SK-N-SH (cell line): ENCODE results near the gene CACNA1G. TPM values are rescaled to one million over a fixed set of nuclear protein-coding genes. Genes with fewer than 3 reads are reported as not detected.

Experiments used
- CTCF ChIA-PET: fragments of 300-600, 350-600 bp; formaldehyde crosslinking; extraction: SDS; loops from one replicate; lab custom pipeline; 2021; lab: Yijun Ruan, JAX
- POLR2A ChIA-PET: fragments of 350-600 bp; sonication (Branson Sonifier 250); formaldehyde crosslinking; extraction: SDS; loops from one replicate; lab custom pipeline; 2020; ENCODE audit warnings: antibody characterized with exemption, inconsistent platforms; lab: Yijun Ruan, JAX
- DNase-seq: peaks from one replicate; pipeline ENCODE4 v3.0.0; 2012
- H2AFZ ChIP-seq: fragments of 200-600 bp; sonication (generic); 2 replicates; pipeline ENCODE4 v1.8.1; 2016; ENCODE audit warnings: antibody characterized with exemption, mild to moderate bottlenecking, low read depth
- H3F3A ChIP-seq: fragments of 200-600 bp; sonication (generic); replicated peaks from 2 replicates; pipeline ENCODE3; 2016; ENCODE audit warnings: antibody characterized with exemption, mild to moderate bottlenecking; ENCODE audit not compliant: insufficient read depth
- H3K27ac ChIP-seq, 2 experiments: fragments of 200-500 bp in 1 of 2; fragments of 200-600 bp in 1 of 2; sonication (Bioruptor generic) in 1 of 2; sonication (generic), shearing (Covaris generic) in 1 of 2; 2 replicates each; pipeline versions ENCODE4 v1.5.1 to v1.6.1; 2014 to 2016; ENCODE audit warnings: low read depth in 2 of 2, inconsistent platforms in 1 of 2, low read length in 1 of 2, mild to moderate bottlenecking in 1 of 2, mixed read lengths in 1 of 2
- H3K27me3 ChIP-seq: fragments of 200-600 bp; sonication (generic), shearing (Covaris generic); 2 replicates; pipeline ENCODE4 v1.6.1; 2016; ENCODE audit warnings: mixed run types; ENCODE audit not compliant: insufficient read depth
- H3K36me3 ChIP-seq, 2 experiments: fragments of 200-500 bp in 1 of 2; fragments of 200-600 bp in 1 of 2; sonication (Bioruptor generic) in 1 of 2; sonication (generic) in 1 of 2; replicated peaks in 1 of 2; 2 replicates each; pipeline versions ENCODE3 to v1.5.1; 2014 to 2016; ENCODE audit warnings: low read length in 1 of 2, mild to moderate bottlenecking in 1 of 2; ENCODE audit not compliant: insufficient read depth in 2 of 2, control insufficient read depth in 1 of 2
- H3K4me1 ChIP-seq, 2 experiments: fragments of 200-500 bp in 1 of 2; fragments of 200-600 bp in 1 of 2; sonication (Bioruptor generic) in 1 of 2; sonication (generic), shearing (Covaris generic) in 1 of 2; 2 replicates each; pipeline versions ENCODE4 v1.5.1 to v1.6.1; 2014 to 2016; ENCODE audit warnings: low read depth in 1 of 2, low read length in 1 of 2, mixed run types in 1 of 2; ENCODE audit not compliant: insufficient read depth in 2 of 2, control insufficient read depth in 1 of 2
- H3K4me2 ChIP-seq: fragments of 200-600 bp; sonication (generic), shearing (Covaris generic); 2 replicates; pipeline ENCODE4 v1.6.1; 2017; ENCODE audit warnings: mixed run types
- H3K4me3 ChIP-seq, 2 experiments: fragments of 200-500 bp in 1 of 2; fragments of 200-600 bp in 1 of 2; sonication (Bioruptor generic) in 1 of 2; sonication (generic), shearing (Covaris generic) in 1 of 2; 2 replicates each; pipeline versions ENCODE4 v1.5.1 to v1.8.1; 2014 to 2016; ENCODE audit warnings: low read depth in 2 of 2, inconsistent platforms in 1 of 2, low read length in 1 of 2, mild to moderate bottlenecking in 1 of 2, mixed read lengths in 1 of 2, moderate library complexity in 1 of 2
- H3K79me2 ChIP-seq: fragments of 200-600 bp; sonication (generic); 2 replicates; pipeline ENCODE4 v1.8.1; 2017; ENCODE audit warnings: mild to moderate bottlenecking; ENCODE audit not compliant: insufficient read depth
- H3K9ac ChIP-seq: fragments of 200-600 bp; sonication (generic); 2 replicates; pipeline ENCODE4 v1.6.1; 2017; ENCODE audit warnings: mixed run types
- H3K9me2 ChIP-seq: fragments of 200-600 bp; sonication (generic); 2 replicates; pipeline ENCODE4 v1.6.1; 2017; ENCODE audit warnings: mixed run types
- H3K9me3 ChIP-seq: fragments of 200-600 bp; sonication (generic); 2 replicates; pipeline ENCODE4 v1.6.1; 2017; ENCODE audit warnings: mixed run types, mild to moderate bottlenecking, moderate library complexity
- H4K20me1 ChIP-seq: fragments of 200-600 bp; sonication (generic); 2 replicates; pipeline ENCODE4 v1.6.1; 2017; ENCODE audit warnings: mild to moderate bottlenecking, mixed run types; ENCODE audit not compliant: insufficient read depth
- CHD2 ChIP-seq: fragments of 150-350 bp; IDR thresholded peaks from 2 replicates; pipeline ENCODE4 v1.6.1; 2018; ENCODE audit warnings: low read length; ENCODE audit not compliant: partially characterized antibody
- EP300 ChIP-seq, 2 experiments: IDR thresholded peaks; 2 replicates each; pipeline versions ENCODE4 v1.4.0 to v1.6.1; 2012; ENCODE audit warnings: borderline replicate concordance in 1 of 2, low read depth in 1 of 2, low read length in 1 of 2
- EZH2phosphoT487 ChIP-seq: fragments of 200-600 bp; sonication (generic); IDR thresholded peaks from 2 replicates; pipeline ENCODE4 v1.6.1; 2017; ENCODE audit warnings: low read depth, mixed run types, mild to moderate bottlenecking, antibody characterized with exemption, moderate library complexity, borderline replicate concordance
- FOXJ3 ChIP-seq: sonication (generic); formaldehyde crosslinking; IDR thresholded peaks from 2 replicates; pipeline ENCODE4 v1.5.1; 2020; ENCODE audit warnings: mild to moderate bottlenecking, missing genetic modification reagents
- FOXM1 ChIP-seq: IDR thresholded peaks from 2 replicates; pipeline ENCODE4 v1.4.0; 2012; ENCODE audit warnings: low read depth, mild to moderate bottlenecking
- JUND ChIP-seq: IDR thresholded peaks from 2 replicates; pipeline ENCODE4 v1.4.0; 2012
- NFIC ChIP-seq: IDR thresholded peaks from 2 replicates; pipeline ENCODE4 v1.4.0; 2012; ENCODE audit warnings: borderline replicate concordance
- RAD21 ChIP-seq: IDR thresholded peaks from 2 replicates; pipeline ENCODE4 v1.6.1; 2012; ENCODE audit warnings: mild to moderate bottlenecking, low read length
- RCOR1 ChIP-seq: fragments of 150-350 bp; IDR thresholded peaks from 2 replicates; pipeline ENCODE4 v1.6.1; 2017; ENCODE audit warnings: antibody characterized with exemption, low read length
- RFX5 ChIP-seq: IDR thresholded peaks from 2 replicates; pipeline ENCODE4 v1.6.1; 2012; ENCODE audit warnings: mild to moderate bottlenecking, improper control_type of control experiment, low read length
- RXRA ChIP-seq: IDR thresholded peaks from 2 replicates; pipeline ENCODE4 v1.4.0; 2012; ENCODE audit warnings: low read depth, mild to moderate bottlenecking, borderline replicate concordance
- SIN3A ChIP-seq: IDR thresholded peaks from 2 replicates; pipeline ENCODE4 v1.6.1; 2012; ENCODE audit warnings: low read depth, mild to moderate bottlenecking, low read length, moderate library complexity, borderline replicate concordance
- TEAD4 ChIP-seq: IDR thresholded peaks from 2 replicates; pipeline ENCODE4 v1.4.0; 2012; ENCODE audit warnings: mild to moderate bottlenecking, borderline replicate concordance; ENCODE audit not compliant: insufficient read depth
- WGBS: methylation state at CpG from one replicate; pipeline ENCODE4 v1.1.6; 2017; ENCODE audit warnings: low lambda C conversion rate; 5-methylcytosine and 5-hydroxymethylcytosine counted together
- polyA plus RNA-seq, 3 experiments: library from polyadenylated mRNA; depleted of rRNA; stranded (reverse); fragments of >200 nt; gene quantifications; 2 replicates each; pipeline ENCODE4 v1.2.3, GENCODE V29; 2012
- TF ChIP-seq, protein P1 (sequence below): fragments of 200-600 bp; sonication (generic); IDR thresholded peaks from 2 replicates; pipeline ENCODE4 v1.6.1; 2017; ENCODE audit warnings: antibody characterized with exemption, mild to moderate bottlenecking, moderate library complexity
- TF ChIP-seq, protein P2 (sequence below): IDR thresholded peaks from 2 replicates; pipeline ENCODE4 v1.4.0; 2012; ENCODE audit warnings: low read depth
- TF ChIP-seq, protein P3 (sequence below): IDR thresholded peaks from 2 replicates; pipeline ENCODE4 v1.4.0; 2012; ENCODE audit warnings: low read depth, borderline replicate concordance
- TF ChIP-seq, protein P4 (sequence below): IDR thresholded peaks from 2 replicates; pipeline ENCODE4; 2012
- TF ChIP-seq, protein P5 (sequence below): fragments of 150-350 bp; IDR thresholded peaks from 2 replicates; pipeline ENCODE4 v1.6.1; 2017; ENCODE audit warnings: antibody characterized with exemption, low read length, low read depth, borderline replicate concordance
- TF ChIP-seq, protein P6 (sequence below): IDR thresholded peaks from 2 replicates; pipeline ENCODE4 v1.6.1; 2012; ENCODE audit warnings: mild to moderate bottlenecking, low read depth, low read length, moderate library complexity

Gene CACNA1G
- polyA plus RNA-seq, 1 of the 3 experiments (the other 2 are of a cell fraction), result 0.21 TPM

DNA sequence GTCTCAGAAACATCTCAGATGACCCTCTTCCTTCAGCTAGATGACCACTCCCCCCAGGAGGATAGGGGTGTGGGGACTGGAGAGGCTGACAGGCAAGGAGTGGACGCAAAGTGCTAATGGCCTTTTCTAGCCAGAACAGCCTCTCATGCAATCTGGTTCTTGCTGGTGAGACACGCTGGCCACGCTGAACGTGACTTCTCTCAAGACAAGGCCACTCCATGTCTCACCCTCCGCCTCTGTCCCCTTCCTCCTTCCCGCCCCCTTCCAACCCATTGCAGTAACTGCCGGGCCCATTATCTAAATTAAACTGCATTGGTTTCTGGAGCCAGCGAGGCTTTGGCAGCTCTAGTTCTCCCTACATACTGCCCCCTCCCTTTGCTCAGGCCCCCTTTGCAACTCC lies 9.5 kb downstream of the CACNA1G start:
- H3K36me3 ChIP-seq, result no peaks in the 10 kb centered on the region
- peaks cover 4% of the 10 kb centered on the region for H3F3A ChIP-seq
- ChIA-PET CTCF (interaction anchor here (0.7 to 4.7 kb wide), 12 partner anchors 9 to 110 kb away, joined by 3 to 27 read pairs (median 3); no protein-coding TSS in a partner anchor), POLR2A (interaction anchor here (2.0 kb wide), 1 partner anchor 15 kb away, joined by 7 read pairs; no protein-coding TSS in a partner anchor)
- H3K9me2 ChIP-seq, result no peaks in the 10 kb centered on the region
- TF ChIP-seq, protein P1, sequence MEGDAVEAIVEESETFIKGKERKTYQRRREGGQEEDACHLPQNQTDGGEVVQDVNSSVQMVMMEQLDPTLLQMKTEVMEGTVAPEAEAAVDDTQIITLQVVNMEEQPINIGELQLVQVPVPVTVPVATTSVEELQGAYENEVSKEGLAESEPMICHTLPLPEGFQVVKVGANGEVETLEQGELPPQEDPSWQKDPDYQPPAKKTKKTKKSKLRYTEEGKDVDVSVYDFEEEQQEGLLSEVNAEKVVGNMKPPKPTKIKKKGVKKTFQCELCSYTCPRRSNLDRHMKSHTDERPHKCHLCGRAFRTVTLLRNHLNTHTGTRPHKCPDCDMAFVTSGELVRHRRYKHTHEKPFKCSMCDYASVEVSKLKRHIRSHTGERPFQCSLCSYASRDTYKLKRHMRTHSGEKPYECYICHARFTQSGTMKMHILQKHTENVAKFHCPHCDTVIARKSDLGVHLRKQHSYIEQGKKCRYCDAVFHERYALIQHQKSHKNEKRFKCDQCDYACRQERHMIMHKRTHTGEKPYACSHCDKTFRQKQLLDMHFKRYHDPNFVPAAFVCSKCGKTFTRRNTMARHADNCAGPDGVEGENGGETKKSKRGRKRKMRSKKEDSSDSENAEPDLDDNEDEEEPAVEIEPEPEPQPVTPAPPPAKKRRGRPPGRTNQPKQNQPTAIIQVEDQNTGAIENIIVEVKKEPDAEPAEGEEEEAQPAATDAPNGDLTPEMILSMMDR, result no peak
- TF ChIP-seq RCOR1 (no peak), CHD2 (no peak), EZH2phosphoT487 (no peak), NFIC (no peak), TEAD4 (no peak), JUND (no peak), RAD21 (no peak), RXRA (no peak), FOXJ3 (CRISPR knock-in tag) (no peak), SIN3A (no peak), EP300 (IDR thresholded peaks at IDR 0.05; ENCODE audit: borderline replicate concordance in 1 of 2, low read depth in 1 of 2, low read length in 1 of 2) (no peak), FOXM1 (no peak), RFX5 (no peak)
- TF ChIP-seq, protein P2, sequence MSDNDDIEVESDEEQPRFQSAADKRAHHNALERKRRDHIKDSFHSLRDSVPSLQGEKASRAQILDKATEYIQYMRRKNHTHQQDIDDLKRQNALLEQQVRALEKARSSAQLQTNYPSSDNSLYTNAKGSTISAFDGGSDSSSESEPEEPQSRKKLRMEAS, result no peak
- TF ChIP-seq, protein P3, sequence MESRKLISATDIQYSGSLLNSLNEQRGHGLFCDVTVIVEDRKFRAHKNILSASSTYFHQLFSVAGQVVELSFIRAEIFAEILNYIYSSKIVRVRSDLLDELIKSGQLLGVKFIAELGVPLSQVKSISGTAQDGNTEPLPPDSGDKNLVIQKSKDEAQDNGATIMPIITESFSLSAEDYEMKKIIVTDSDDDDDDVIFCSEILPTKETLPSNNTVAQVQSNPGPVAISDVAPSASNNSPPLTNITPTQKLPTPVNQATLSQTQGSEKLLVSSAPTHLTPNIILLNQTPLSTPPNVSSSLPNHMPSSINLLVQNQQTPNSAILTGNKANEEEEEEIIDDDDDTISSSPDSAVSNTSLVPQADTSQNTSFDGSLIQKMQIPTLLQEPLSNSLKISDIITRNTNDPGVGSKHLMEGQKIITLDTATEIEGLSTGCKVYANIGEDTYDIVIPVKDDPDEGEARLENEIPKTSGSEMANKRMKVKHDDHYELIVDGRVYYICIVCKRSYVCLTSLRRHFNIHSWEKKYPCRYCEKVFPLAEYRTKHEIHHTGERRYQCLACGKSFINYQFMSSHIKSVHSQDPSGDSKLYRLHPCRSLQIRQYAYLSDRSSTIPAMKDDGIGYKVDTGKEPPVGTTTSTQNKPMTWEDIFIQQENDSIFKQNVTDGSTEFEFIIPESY, result no peak
- TF ChIP-seq, protein P4, sequence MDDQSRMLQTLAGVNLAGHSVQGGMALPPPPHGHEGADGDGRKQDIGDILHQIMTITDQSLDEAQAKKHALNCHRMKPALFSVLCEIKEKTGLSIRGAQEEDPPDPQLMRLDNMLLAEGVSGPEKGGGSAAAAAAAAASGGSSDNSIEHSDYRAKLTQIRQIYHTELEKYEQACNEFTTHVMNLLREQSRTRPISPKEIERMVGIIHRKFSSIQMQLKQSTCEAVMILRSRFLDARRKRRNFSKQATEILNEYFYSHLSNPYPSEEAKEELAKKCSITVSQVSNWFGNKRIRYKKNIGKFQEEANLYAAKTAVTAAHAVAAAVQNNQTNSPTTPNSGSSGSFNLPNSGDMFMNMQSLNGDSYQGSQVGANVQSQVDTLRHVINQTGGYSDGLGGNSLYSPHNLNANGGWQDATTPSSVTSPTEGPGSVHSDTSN, result no peak
- TF ChIP-seq, protein P5, sequence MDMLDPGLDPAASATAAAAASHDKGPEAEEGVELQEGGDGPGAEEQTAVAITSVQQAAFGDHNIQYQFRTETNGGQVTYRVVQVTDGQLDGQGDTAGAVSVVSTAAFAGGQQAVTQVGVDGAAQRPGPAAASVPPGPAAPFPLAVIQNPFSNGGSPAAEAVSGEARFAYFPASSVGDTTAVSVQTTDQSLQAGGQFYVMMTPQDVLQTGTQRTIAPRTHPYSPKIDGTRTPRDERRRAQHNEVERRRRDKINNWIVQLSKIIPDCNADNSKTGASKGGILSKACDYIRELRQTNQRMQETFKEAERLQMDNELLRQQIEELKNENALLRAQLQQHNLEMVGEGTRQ, result no peak
- TF ChIP-seq, protein P6, sequence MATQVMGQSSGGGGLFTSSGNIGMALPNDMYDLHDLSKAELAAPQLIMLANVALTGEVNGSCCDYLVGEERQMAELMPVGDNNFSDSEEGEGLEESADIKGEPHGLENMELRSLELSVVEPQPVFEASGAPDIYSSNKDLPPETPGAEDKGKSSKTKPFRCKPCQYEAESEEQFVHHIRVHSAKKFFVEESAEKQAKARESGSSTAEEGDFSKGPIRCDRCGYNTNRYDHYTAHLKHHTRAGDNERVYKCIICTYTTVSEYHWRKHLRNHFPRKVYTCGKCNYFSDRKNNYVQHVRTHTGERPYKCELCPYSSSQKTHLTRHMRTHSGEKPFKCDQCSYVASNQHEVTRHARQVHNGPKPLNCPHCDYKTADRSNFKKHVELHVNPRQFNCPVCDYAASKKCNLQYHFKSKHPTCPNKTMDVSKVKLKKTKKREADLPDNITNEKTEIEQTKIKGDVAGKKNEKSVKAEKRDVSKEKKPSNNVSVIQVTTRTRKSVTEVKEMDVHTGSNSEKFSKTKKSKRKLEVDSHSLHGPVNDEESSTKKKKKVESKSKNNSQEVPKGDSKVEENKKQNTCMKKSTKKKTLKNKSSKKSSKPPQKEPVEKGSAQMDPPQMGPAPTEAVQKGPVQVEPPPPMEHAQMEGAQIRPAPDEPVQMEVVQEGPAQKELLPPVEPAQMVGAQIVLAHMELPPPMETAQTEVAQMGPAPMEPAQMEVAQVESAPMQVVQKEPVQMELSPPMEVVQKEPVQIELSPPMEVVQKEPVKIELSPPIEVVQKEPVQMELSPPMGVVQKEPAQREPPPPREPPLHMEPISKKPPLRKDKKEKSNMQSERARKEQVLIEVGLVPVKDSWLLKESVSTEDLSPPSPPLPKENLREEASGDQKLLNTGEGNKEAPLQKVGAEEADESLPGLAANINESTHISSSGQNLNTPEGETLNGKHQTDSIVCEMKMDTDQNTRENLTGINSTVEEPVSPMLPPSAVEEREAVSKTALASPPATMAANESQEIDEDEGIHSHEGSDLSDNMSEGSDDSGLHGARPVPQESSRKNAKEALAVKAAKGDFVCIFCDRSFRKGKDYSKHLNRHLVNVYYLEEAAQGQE, result no peak
- H4K20me1 ChIP-seq, result no peaks in the 10 kb centered on the region
- no peak overlapping the region for H3K4me2 ChIP-seq
- WGBS, result 92% methylated on average over 8 of the region's 8 CpGs
- no peaks in the 10 kb centered on the region; the same call in 1 of the 2 replicates for H3K27me3 ChIP-seq
- no peak overlapping the region for H2AFZ ChIP-seq
- peaks cover 6 to 49% of the 10 kb centered on the region in 2 experiments; a peak in 3 of 4 replicates for H3K4me1 ChIP-seq
- H3K4me3 ChIP-seq, result no peak overlapping the region
- no peaks in the 10 kb centered on the region for H3K9me3 ChIP-seq
- H3K79me2 ChIP-seq, result no peaks in the 10 kb centered on the region
- H3K9ac ChIP-seq, result no peak overlapping the region
- no peak overlapping the region; a peak in 1 of 4 replicates for H3K27ac ChIP-seq
- DNase-seq, result no peak
